Measurements from ENCODE around the gene ID2.

Gene ID2

DNA sequence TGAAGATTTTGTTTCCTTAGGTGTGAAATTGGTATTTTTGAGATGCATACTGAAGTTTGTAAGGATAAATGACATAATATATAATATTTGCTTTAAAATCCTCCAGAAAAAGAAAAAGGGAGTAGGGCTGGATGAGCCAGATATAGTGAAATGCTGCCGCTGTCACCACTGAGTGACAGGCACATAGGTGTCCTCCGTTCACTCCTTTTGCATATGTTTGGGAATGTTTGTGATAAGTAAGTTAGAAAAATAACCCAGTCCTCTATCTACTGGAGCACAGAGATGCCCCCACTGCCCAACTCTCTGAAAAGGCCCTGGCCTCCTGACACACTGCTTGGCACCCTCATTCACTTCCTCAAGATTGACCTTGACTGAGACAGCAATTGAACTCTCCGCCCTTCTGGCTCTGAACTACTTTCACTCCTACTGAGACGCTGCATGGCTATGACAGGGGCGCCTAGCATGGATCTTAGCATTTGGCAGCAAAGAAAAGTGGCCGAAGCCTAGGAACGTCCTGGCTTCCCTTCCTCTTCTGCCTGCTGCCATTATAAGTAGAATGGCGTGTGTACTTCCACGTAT lies 10.1 kb downstream of the ID2 start:
- TF ChIP-seq CTCF (IDR thresholded peaks at IDR 0.05; ENCODE audit: extremely low read depth, missing control alignments): no peak
- no peak for DNase-seq (ENCODE audit: low spot score)

DNA sequence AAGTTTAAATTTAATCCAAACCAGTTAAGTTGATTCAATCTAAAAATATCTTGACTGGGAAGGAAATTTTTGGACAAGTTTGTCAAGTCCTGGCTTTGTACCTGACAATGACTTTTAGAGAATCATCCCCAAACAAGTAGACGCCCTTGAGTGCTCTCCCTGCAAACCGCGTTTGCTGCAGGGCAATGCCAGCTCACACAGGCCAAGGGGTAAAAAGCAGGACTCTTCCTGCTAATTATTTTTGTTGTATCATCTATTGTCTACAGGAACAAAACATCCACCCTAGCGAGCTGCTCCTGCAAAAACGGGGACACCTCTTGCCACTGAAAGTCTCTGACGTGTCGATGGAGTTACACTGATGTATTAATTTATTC lies 10.9 kb downstream of the ID2 start:
- no peak for DNase-seq (ENCODE audit: low spot score)
- no peak for TF ChIP-seq CTCF (IDR thresholded peaks at IDR 0.05; ENCODE audit: extremely low read depth, missing control alignments)

- peak; percentile 74 for DNase-seq (ENCODE audit: low spot score)
Observed at GRCh38 chr2:8693157-8693821, 11.4 kb downstream of the ID2 start.

DNA sequence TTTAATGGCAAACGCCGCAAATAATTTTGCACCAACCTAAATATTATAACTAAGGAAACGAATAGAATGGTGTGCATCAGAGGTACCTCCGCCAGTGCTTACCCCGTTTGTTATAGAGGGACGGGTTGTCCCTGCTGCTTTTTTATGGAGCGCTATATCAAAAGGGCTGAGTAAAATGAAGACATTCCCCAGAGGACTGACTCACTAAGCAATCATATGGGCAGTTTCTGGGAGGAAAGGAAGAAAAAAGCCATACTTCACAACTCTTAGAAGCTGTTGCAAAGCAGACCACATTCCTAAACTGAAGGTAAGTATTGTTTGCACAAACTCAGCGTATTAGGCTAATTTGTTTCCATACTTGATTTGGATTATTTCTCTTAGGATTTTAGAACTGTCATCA lies 12.9 kb downstream of the ID2 start:
- no peak for DNase-seq (ENCODE audit: low spot score)
- TF ChIP-seq CTCF (IDR thresholded peaks at IDR 0.05; ENCODE audit: extremely low read depth, missing control alignments): no peak

More at GRCh38 chr2:8693157-8693821, 11.4 kb downstream of the ID2 start:
- TF ChIP-seq CTCF (IDR thresholded peaks at IDR 0.05; ENCODE audit: extremely low read depth, missing control alignments): peak; percentile 55

DNA sequence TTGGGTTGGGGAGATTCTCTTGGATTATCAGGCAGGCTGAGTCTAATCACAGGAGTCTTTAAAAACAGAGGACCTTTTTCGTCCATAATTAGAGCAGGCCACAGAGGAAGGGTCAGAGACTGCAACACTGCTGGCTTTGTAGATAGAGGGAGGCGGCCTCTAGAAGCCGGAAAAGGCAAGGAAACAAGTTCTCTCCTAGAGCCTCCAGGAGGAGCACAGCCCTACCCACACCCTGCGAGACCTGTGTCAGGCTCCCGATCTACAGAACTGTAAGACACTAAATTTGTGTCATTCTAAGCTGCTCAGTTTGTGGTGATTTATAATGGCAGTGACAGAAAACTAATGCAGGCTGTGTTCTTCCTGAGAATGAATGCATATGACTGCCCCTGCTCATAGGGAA lies 15.3 kb downstream of the ID2 start:
- DNase-seq (ENCODE audit: low spot score): no peak
- no peak for TF ChIP-seq CTCF (IDR thresholded peaks at IDR 0.05; ENCODE audit: extremely low read depth, missing control alignments)

DNA sequence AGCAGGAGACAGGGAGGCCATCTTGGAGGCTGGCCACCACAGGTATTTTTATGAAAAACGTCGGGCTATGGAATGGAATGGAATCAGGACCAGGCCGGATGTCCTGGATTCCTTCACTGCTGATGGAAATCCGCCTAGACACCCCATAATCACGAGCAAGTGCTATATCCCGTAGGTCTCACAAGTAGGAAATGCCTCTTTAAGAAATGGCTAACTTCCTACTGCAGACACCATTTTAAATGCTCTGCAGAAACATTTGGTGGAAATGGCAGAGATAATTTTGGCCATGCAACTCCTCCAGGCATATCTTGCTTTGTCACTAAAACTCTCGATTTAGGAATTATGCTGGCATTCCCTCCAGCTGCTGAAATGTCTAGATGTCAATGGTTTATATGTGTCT lies 18.0 kb downstream of the ID2 start:
- no peak for DNase-seq (ENCODE audit: low spot score)

More for the DNA sequence above, 18.0 kb downstream of the ID2 start:
- TF ChIP-seq CTCF (IDR thresholded peaks at IDR 0.05; ENCODE audit: extremely low read depth, missing control alignments): no peak

Measured in GM20000 (cell line).